Suppressor macrophage (primary cell): ENCODE data around the gene TMCO6.

Experiments
- DNase-seq, 4 experiments: peaks; one replicate each; pipeline ENCODE4 v3.0.0-alpha.2; 2020 to 2022

The TMCO6 gene

GRCh38 chr5:140673187-140673976 lies 34.1 kb downstream of the TMCO6 start, which contains the start of gene DND1:
TSS of gene DND1 (minus strand) at chr5:140673576. CDS start at chr5:140673542, 34 bp downstream.
- DNase-seq: no peak

DNA sequence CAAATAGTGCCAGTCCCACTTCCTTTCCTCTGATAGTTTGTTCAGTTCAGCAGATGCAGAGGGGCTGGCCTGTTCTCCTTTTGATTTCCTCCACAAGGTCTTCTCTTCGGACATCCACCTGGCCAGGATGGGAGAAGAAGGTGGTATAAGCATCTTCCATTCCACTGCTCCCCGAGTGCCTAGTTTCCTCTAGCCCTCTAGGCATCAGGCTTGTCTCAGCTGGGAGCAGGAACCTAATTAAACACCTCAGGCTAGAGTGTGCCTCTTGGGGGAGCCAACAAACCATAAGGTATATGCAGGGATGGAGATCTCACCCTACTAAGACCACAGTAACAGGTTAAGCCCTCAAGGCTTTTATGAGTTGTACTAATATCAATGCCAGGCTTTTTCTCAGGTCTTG lies 35.0 kb downstream of the TMCO6 start:
- no peak for DNase-seq

GRCh38 chr5:140674629-140675028 lies 35.4 kb downstream of the TMCO6 start:
- DNase-seq: no peak

- no peak for DNase-seq
Observed at GRCh38 chr5:140677947-140678346, 38.7 kb downstream of the TMCO6 start.

GRCh38 chr5:140678993-140679392 lies 39.7 kb downstream of the TMCO6 start:
- no peak for DNase-seq

- DNase-seq: no peak
Observed at GRCh38 chr5:140690376-140690932, 51.2 kb downstream of the TMCO6 start.

DNA sequence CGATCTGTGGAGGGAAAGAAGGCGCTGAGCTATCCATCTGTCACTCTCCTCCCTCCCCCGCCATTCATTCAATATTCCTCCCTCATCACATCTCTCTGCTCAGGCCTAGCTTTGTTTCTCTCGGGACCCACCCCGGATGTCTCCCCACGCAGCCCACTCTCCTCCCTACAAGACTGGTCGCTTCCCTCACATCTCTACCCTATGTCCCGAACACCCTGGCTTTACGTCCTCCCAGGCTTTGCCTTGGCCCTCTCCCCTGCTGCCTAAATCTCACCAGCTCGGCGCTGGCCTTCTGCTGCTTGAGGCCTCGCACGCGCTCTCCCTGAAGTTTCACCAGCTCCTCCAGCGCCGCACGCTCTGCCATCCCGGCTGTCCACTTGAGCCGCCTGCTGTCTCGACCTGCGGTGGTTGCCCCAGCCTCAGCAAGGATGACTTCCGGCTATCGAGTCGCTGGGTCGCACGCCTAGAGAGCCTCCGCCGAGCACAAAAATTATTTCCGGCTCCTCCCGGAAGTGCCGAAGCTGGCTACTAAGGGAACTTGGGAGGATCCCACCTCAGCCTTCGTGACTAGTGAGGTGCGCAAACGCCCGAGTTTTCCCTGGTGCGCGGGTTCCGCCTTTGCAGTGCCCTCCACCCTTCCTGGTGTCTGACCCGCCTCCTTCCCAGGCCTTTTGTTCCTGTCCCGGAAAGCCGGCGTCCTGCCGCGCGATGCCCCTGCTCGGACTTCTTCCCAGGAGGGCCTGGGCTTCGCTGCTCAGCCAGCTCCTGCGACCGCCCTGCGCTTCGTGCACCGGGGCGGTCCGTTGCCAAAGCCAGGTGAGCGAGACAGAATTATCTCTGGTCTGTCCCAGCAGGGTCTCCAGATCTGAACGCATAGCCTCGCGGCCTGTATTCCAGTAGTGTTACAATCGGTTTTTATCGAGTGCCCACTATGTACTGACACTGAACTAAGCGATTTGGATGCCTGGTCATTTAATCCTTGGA lies 52.0 kb downstream of the TMCO6 start, which contains the start of the genes HARS1 and HARS2:
Gene HARS1 (minus strand): TSS at position 430 of the 984 bp plus-strand sequence. CDS start 66 bp downstream, at position 364.
Gene HARS2 (plus strand): TSS at position 515 of the 984 bp plus-strand sequence. CDS start 194 bp downstream, at position 709.
- DNase-seq: peak; percentile 95 to 98 (median 96)

DNA sequence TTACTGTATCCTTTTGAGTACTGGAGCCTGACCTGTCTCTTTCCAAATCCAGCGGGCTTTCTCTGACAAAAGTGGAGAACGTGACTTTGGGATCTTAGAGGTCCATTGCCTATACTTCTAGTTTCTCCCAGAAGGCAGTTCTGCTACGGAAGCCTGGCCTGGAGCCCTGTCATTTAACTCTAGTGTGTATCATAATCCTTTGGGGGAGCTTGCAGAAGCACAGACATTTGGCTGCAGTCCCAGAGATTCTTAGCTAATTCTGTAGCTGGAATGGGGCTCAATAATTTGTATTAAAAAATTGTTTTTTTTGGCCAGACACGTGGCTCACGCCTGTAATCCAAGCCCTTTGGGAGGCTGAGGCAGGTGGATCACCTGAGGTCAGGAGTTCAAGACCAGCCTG lies 55.0 kb downstream of the TMCO6 start:
- DNase-seq: no peak
